ENCODE results near the gene STXBP6.

DNA sequence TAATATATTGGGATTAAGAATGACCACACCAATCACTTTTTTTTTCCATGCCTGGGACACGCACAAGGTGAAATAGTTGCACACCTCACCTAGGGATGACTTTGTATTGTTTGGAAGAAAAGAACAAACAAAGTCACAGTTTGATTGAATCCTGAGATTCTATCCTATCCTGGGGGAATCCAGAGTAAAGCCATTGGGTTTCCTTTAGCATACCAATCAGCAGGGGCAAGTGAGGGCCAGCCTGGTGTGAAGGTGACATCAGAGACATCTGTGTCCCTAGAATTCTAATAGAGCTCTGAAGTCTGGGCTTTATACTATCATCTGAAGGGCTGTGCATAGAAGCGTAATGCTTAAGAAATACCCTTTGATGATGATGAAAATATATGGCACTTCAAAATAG is 199.9 kb downstream of the STXBP6 start:
- TF ChIP-seq, protein P1, sequence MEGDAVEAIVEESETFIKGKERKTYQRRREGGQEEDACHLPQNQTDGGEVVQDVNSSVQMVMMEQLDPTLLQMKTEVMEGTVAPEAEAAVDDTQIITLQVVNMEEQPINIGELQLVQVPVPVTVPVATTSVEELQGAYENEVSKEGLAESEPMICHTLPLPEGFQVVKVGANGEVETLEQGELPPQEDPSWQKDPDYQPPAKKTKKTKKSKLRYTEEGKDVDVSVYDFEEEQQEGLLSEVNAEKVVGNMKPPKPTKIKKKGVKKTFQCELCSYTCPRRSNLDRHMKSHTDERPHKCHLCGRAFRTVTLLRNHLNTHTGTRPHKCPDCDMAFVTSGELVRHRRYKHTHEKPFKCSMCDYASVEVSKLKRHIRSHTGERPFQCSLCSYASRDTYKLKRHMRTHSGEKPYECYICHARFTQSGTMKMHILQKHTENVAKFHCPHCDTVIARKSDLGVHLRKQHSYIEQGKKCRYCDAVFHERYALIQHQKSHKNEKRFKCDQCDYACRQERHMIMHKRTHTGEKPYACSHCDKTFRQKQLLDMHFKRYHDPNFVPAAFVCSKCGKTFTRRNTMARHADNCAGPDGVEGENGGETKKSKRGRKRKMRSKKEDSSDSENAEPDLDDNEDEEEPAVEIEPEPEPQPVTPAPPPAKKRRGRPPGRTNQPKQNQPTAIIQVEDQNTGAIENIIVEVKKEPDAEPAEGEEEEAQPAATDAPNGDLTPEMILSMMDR (IDR thresholded peaks at IDR 0.05) = no peak
- TF ChIP-seq POLR2A (IDR thresholded peaks at IDR 0.05) = no peak

All from body of pancreas (tissue), 4 donors.